DND-41 (cell line): ENCODE data around the gene SLC11A2.

ENCODE experiments used
- ATAC-seq: fragments of 200-7000 bp; cut with Tn5 transposase; 3 replicates; pipeline ENCODE4 v1.9.1; 2021; ENCODE audit warnings: low read depth; ENCODE audit not compliant: insufficient read depth
- DNase-seq: peaks from one replicate; pipeline ENCODE4 v3.0.0-alpha.2; 2020
- H2AFZ ChIP-seq: 2 replicates; pipeline ENCODE4 v1.6.0; 2012; ENCODE audit warnings: low read depth, low read length
- H3K27ac ChIP-seq: 2 replicates; pipeline ENCODE4 v1.5.1; 2012; ENCODE audit warnings: low read length, inconsistent platforms
- H3K27me3 ChIP-seq: fragments of 200-600 bp; sonication (generic); 2 replicates; pipeline ENCODE4 v1.6.0; 2012; ENCODE audit warnings: low read length, mild to moderate bottlenecking, inconsistent platforms; ENCODE audit not compliant: insufficient read depth, poor library complexity
- H3K36me3 ChIP-seq: 2 replicates; pipeline ENCODE4 v1.5.1; 2012; ENCODE audit warnings: low read length, inconsistent platforms; ENCODE audit not compliant: insufficient read depth
- H3K4me1 ChIP-seq: 2 replicates; pipeline ENCODE4 v1.5.1; 2012; ENCODE audit warnings: mild to moderate bottlenecking, low read length; ENCODE audit not compliant: insufficient read depth
- H3K4me2 ChIP-seq: 2 replicates; pipeline ENCODE4 v1.6.0; 2012; ENCODE audit warnings: mild to moderate bottlenecking, moderate library complexity, low read length, inconsistent platforms; ENCODE audit not compliant: insufficient read depth
- H3K4me3 ChIP-seq, 2 experiments: fragments of 200-600 bp in 1 of 2; shearing (Covaris generic) in 1 of 2; 2 replicates each; pipeline ENCODE4 v1.5.1; 2012 to 2016; ENCODE audit warnings: inconsistent platforms in 2 of 2, low read length in 2 of 2, mild to moderate bottlenecking in 2 of 2, low read depth in 1 of 2, moderate library complexity in 1 of 2
- H3K79me2 ChIP-seq: 2 replicates; pipeline ENCODE4 v1.6.0; 2012; ENCODE audit warnings: low read length, inconsistent platforms; ENCODE audit not compliant: insufficient read depth
- H3K9ac ChIP-seq: 2 replicates; pipeline ENCODE4 v1.6.0; 2012; ENCODE audit warnings: low read depth, mild to moderate bottlenecking, inconsistent platforms, low read length, moderate library complexity
- H3K9me3 ChIP-seq: 2 replicates; pipeline ENCODE4 v1.5.1; 2012; ENCODE audit warnings: low read length, moderate library complexity, mild to moderate bottlenecking, inconsistent platforms; ENCODE audit not compliant: insufficient read depth, severe bottlenecking
- H4K20me1 ChIP-seq: 2 replicates; pipeline ENCODE4 v1.6.0; 2012; ENCODE audit warnings: low read length; ENCODE audit not compliant: insufficient read depth
- EZH2 ChIP-seq: IDR thresholded peaks from 3 replicates; pipeline ENCODE4 v1.6.1; 2012; ENCODE audit warnings: borderline replicate concordance, low read depth, mild to moderate bottlenecking, moderate library complexity, low read length, inconsistent platforms; ENCODE audit not compliant: severe bottlenecking
- TF ChIP-seq, protein P1 (sequence below): IDR thresholded peaks from 2 replicates; pipeline ENCODE4 v1.5.1; 2012; ENCODE audit warnings: borderline replicate concordance, low read length, moderate library complexity, mild to moderate bottlenecking; ENCODE audit not compliant: poor library complexity, severe bottlenecking; ENCODE audit errors: extremely low read depth

Gene SLC11A2

DNA sequence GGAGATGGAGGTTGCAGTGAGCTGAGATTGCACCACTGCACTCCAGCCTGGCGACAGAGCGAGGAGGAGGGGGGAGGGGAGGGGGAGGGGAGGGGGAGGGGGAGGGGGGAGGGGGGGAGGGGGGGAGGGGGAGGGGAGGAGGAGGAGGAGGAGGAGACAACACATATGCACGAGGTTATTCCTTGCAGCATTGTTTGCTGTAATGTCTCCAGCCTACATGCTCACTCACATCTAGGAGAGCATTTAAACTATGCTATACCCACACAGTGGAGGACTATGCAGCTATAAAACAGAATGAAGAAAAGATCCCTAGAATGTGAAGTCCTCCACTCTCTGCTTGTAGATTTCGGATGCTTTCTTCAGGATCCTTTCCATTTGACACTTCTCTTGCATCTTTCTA, 77.4 kb downstream of the SLC11A2 start:
- ATAC-seq (no peak), DNase-seq (no peak)
- Histone ChIP-seq H3K9ac (no peak overlapping the region), H3K9me3 (no peaks in the 10 kb centered on the region), H3K27me3 (no peaks in the 10 kb centered on the region), H3K36me3 (no peaks in the 10 kb centered on the region), H3K79me2 (no peaks in the 10 kb centered on the region), H3K4me1 (no peaks in the 10 kb centered on the region), H3K4me2 (no peak overlapping the region), H3K27ac (no peak overlapping the region), H4K20me1 (no peaks in the 10 kb centered on the region), H2AFZ (no peak overlapping the region), H3K4me3 (no peak overlapping the region)
- TF ChIP-seq, protein P1, sequence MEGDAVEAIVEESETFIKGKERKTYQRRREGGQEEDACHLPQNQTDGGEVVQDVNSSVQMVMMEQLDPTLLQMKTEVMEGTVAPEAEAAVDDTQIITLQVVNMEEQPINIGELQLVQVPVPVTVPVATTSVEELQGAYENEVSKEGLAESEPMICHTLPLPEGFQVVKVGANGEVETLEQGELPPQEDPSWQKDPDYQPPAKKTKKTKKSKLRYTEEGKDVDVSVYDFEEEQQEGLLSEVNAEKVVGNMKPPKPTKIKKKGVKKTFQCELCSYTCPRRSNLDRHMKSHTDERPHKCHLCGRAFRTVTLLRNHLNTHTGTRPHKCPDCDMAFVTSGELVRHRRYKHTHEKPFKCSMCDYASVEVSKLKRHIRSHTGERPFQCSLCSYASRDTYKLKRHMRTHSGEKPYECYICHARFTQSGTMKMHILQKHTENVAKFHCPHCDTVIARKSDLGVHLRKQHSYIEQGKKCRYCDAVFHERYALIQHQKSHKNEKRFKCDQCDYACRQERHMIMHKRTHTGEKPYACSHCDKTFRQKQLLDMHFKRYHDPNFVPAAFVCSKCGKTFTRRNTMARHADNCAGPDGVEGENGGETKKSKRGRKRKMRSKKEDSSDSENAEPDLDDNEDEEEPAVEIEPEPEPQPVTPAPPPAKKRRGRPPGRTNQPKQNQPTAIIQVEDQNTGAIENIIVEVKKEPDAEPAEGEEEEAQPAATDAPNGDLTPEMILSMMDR: no peak
- no peak for TF ChIP-seq EZH2

DNA sequence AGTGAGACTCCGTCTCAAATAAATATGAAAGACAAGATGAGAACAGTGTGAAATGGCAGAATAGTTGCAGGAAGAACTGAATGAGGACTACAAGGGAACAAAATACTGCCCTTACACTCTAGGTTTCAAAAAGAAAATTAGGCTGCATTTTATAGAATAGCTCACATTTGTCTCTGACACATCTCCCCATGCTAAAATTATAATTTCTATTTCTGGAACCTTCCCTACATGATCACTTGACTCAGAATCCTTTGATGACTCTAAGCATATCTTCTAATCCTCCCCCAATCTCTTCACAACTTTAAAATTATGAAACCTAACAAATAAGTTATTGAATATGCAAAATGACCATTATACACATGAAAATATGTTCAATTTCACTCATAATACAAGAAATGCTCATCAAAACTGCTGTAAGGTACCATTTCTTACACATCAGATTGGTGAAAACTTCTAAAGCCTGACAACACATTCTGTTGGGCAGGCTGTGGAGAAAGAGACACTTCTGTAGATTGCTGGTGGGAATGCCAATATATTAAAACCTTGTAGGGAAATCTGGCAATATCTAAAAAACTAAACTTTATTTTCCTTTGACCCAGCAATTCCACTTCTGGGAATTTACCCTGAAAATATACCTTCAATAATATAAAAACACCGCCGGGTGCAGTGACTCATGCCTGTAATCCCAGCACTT, 78.1 kb downstream of the SLC11A2 start:
- ATAC-seq: no peak
- Histone ChIP-seq H3K4me2 (no peak overlapping the region), H3K36me3 (no peaks in the 10 kb centered on the region), H3K27me3 (no peaks in the 10 kb centered on the region), H2AFZ (no peak overlapping the region), H3K9ac (no peak overlapping the region), H4K20me1 (no peaks in the 10 kb centered on the region), H3K4me1 (no peaks in the 10 kb centered on the region), H3K9me3 (no peaks in the 10 kb centered on the region), H3K79me2 (no peaks in the 10 kb centered on the region), H3K27ac (no peak overlapping the region), H3K4me3 (no peak overlapping the region)
- no peak for TF ChIP-seq EZH2
- TF ChIP-seq, protein P1: no peak
- no peak for DNase-seq

DNA sequence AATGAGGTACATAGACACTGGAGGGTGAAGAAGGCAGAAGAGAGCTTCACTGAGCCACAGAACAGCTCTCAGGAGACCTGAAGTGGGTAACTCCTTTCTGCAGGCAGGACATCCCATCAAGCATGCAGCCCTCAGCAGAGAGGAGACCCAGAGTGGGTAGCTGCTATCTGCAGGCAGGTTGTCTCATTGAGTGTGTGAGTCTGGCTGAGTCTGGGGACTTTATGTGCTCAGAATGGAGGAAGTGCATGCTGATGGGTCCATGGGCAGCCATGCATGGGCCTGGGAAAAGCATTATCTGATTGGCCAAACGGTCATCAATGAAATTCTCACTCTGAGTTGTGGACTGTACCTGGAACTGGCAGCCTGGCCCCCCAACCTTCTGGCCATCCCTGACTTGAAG, 88.5 kb downstream of the SLC11A2 start:
- Histone ChIP-seq H3K4me2 (no peak overlapping the region), H3K4me1 (peaks cover 7% of the 10 kb centered on the region; the same call in 1 of the 2 replicates), H4K20me1 (no peaks in the 10 kb centered on the region), H3K27ac (no peak overlapping the region), H2AFZ (no peak overlapping the region), H3K79me2 (no peaks in the 10 kb centered on the region), H3K4me3 (no peak overlapping the region), H3K9ac (no peak overlapping the region), H3K27me3 (no peaks in the 10 kb centered on the region), H3K36me3 (peaks cover 6% of the 10 kb centered on the region; the same call in 1 of the 2 replicates), H3K9me3 (peaks cover 22% of the 10 kb centered on the region)
- TF ChIP-seq EZH2: no peak
- TF ChIP-seq, protein P1: no peak
- ATAC-seq (no peak), DNase-seq (no peak)
